Tibial nerve (tissue), 4 donors: ENCODE data around the gene C11orf65.

Source experiments
- CTCF ChIP-seq, 5 experiments: fragments of 200-600 bp in 3 of 5; fragments of 450-650 bp in 2 of 5; sonication (generic) in 3 of 5; IDR thresholded peaks; one replicate each; pipeline ENCODE4 v1.5.1; 2016 to 2019; ENCODE audit warnings: antibody characterized with exemption in 5 of 5, mild to moderate bottlenecking in 3 of 5, moderate library complexity in 2 of 5
- EP300 ChIP-seq, 2 donors: sonication (generic); formaldehyde crosslinking; IDR thresholded peaks; one replicate each; pipeline ENCODE4 v1.6.1; 2017; ENCODE audit warnings: antibody characterized with exemption in 2 of 2, mild to moderate bottlenecking in 1 of 2
- POLR2A ChIP-seq, 2 donors: fragments of 450-650 bp; IDR thresholded peaks; one replicate each; pipeline ENCODE4 v1.6.1; 2017; ENCODE audit warnings: antibody characterized with exemption in 2 of 2, mild to moderate bottlenecking in 2 of 2, moderate library complexity in 2 of 2

GRCh38 chr11:108393046-108393445 lies 74.3 kb downstream of the C11orf65 start:
- no peak for TF ChIP-seq CTCF (IDR thresholded peaks at IDR 0.05)
- TF ChIP-seq EP300 (IDR thresholded peaks at IDR 0.05) = no peak
- no peak for TF ChIP-seq POLR2A (IDR thresholded peaks at IDR 0.05)
